CD4-positive, alpha-beta T cell (primary cell): Measurements from ENCODE around the gene RNF130. TPM values are rescaled to one million over a fixed set of nuclear protein-coding genes. Genes with fewer than 3 reads are reported as not detected.

Experiments
- ATAC-seq: fragments of 200-7000 bp; cut with Tn5 transposase; one replicate; pipeline ENCODE4 v1.10.0; 2022; ENCODE audit warnings: mild to moderate bottlenecking; ENCODE audit not compliant: poor library complexity
- CTCF ChIA-PET: fragments of 350-600 bp; sonication (Branson Sonifier 250); formaldehyde crosslinking; loops from one replicate; lab custom pipeline; 2021; ENCODE audit warnings: antibody characterized with exemption, inconsistent platforms; lab: Charles Lee
- POLR2A ChIA-PET: fragments of 350-600 bp; sonication (Branson Sonifier 250); formaldehyde crosslinking; loops from one replicate; lab custom pipeline; 2021; ENCODE audit warnings: antibody characterized with exemption, inconsistent platforms; lab: Charles Lee
- DNase-seq, 14 experiments: peaks; one replicate each; pipeline ENCODE4 v3.0.0-alpha.2; 2013 to 2020; ENCODE audit warnings: mixed read lengths in 2 of 14
- H3K27ac ChIP-seq, 2 donors: one replicate each; pipeline versions ENCODE4 v1.5.1 to v1.7.0; 2013; ENCODE audit warnings: low read length in 2 of 2, low read depth in 1 of 2, mild to moderate bottlenecking in 1 of 2
- H3K27me3 ChIP-seq, 2 experiments: 1 replicate in 1 of 2; 2 replicates in 1 of 2; pipeline versions ENCODE4 v1.6.1 to v1.7.0; 2013; ENCODE audit warnings: low read length in 2 of 2, control low read depth in 1 of 2, mild to moderate bottlenecking in 1 of 2, moderate library complexity in 1 of 2; ENCODE audit not compliant: insufficient read depth in 2 of 2, control insufficient read depth in 1 of 2
- H3K36me3 ChIP-seq: one replicate; pipeline ENCODE4 v1.6.1; 2013; ENCODE audit warnings: low read length, control low read depth; ENCODE audit not compliant: insufficient read depth
- H3K4me1 ChIP-seq: one replicate; pipeline ENCODE4 v1.6.1; 2013; ENCODE audit warnings: low read length, control low read depth; ENCODE audit not compliant: insufficient read depth
- H3K4me3 ChIP-seq: one replicate; pipeline ENCODE4 v1.5.1; 2013; ENCODE audit warnings: mild to moderate bottlenecking, low read length, moderate library complexity
- H3K9me3 ChIP-seq, 2 experiments: 1 replicate in 1 of 2; 2 replicates in 1 of 2; pipeline versions ENCODE4 v1.6.1 to v1.7.0; 2013; ENCODE audit warnings: low read length in 2 of 2, mild to moderate bottlenecking in 2 of 2, control low read depth in 1 of 2, moderate library complexity in 1 of 2; ENCODE audit not compliant: control insufficient read depth in 1 of 2, insufficient read depth in 1 of 2
- H3K27ac Mint-ChIP-seq: one replicate; pipeline ENCODE4 v1.8.0; 2020; ENCODE audit warnings: mixed read lengths
- H3K27me3 Mint-ChIP-seq: one replicate; pipeline ENCODE4 v1.8.0; 2021; ENCODE audit warnings: mixed read lengths
- H3K36me3 Mint-ChIP-seq: one replicate; pipeline ENCODE4 v1.8.0; 2021; ENCODE audit warnings: low read depth, mixed read lengths
- H3K4me1 Mint-ChIP-seq: one replicate; pipeline ENCODE4 v1.8.0; 2021; ENCODE audit warnings: low read depth, mixed read lengths
- H3K4me3 Mint-ChIP-seq: one replicate; pipeline ENCODE4 v1.8.0; 2020; ENCODE audit warnings: mild to moderate bottlenecking, mixed read lengths
- H3K9me3 Mint-ChIP-seq: one replicate; pipeline ENCODE4 v1.8.0; 2020; ENCODE audit warnings: mixed read lengths
- intact Hi-C, 2 experiments: fragments of 100-400 bp; cut with DNase I in 1 of 2; cut with micrococcal nuclease in 1 of 2; formaldehyde crosslinking; loops; one replicate each; pipeline versions ENCODE4 v1.15.1 to v1.9.0; 2023 to 2025; cut with DNase I, micrococcal nuclease
- total RNA-seq, 174 experiments: library from RNA in 2 of 174; stranded (reverse) in 2 of 174; gene quantifications; one replicate each; pipeline ENCODE4 v1.2.3 and lab custom pipeline; 2021 to 2026
- TF ChIP-seq, protein P1 (sequence below): fragments of 200-600 bp; IDR thresholded peaks from one replicate; pipeline ENCODE4 v1.8.0; 2022; ENCODE audit warnings: antibody characterized with exemption, mild to moderate bottlenecking

The RNF130 gene
- total RNA-seq, 2 experiments from 2014 or later = 18.2 to 19.1 TPM

GRCh38 chr5:180006141-180006540 is 65.4 kb downstream of the RNF130 start:
- H3K27me3 Mint-ChIP-seq = no peaks in the 10 kb centered on the region
- no peaks in the 10 kb centered on the region for H3K9me3 Mint-ChIP-seq
- TF ChIP-seq, protein P1, sequence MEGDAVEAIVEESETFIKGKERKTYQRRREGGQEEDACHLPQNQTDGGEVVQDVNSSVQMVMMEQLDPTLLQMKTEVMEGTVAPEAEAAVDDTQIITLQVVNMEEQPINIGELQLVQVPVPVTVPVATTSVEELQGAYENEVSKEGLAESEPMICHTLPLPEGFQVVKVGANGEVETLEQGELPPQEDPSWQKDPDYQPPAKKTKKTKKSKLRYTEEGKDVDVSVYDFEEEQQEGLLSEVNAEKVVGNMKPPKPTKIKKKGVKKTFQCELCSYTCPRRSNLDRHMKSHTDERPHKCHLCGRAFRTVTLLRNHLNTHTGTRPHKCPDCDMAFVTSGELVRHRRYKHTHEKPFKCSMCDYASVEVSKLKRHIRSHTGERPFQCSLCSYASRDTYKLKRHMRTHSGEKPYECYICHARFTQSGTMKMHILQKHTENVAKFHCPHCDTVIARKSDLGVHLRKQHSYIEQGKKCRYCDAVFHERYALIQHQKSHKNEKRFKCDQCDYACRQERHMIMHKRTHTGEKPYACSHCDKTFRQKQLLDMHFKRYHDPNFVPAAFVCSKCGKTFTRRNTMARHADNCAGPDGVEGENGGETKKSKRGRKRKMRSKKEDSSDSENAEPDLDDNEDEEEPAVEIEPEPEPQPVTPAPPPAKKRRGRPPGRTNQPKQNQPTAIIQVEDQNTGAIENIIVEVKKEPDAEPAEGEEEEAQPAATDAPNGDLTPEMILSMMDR = no peak
- Histone ChIP-seq H3K9me3 (no peaks in the 10 kb centered on the region), H3K4me1 (no peaks in the 10 kb centered on the region), H3K36me3 (no peaks in the 10 kb centered on the region), H3K27me3 (no peaks in the 10 kb centered on the region), H3K27ac (no peak overlapping the region), H3K4me3 (no peak overlapping the region)
- ChIA-PET POLR2A (no interaction called here), CTCF (no interaction called here)
- H3K4me3 Mint-ChIP-seq = no peak overlapping the region
- H3K36me3 Mint-ChIP-seq = peaks cover 28% of the 10 kb centered on the region
- intact Hi-C loops = no loop called here
- DNase-seq (no peak), ATAC-seq (no peak)
- no peak overlapping the region for H3K27ac Mint-ChIP-seq
- no peaks in the 10 kb centered on the region for H3K4me1 Mint-ChIP-seq

DNA sequence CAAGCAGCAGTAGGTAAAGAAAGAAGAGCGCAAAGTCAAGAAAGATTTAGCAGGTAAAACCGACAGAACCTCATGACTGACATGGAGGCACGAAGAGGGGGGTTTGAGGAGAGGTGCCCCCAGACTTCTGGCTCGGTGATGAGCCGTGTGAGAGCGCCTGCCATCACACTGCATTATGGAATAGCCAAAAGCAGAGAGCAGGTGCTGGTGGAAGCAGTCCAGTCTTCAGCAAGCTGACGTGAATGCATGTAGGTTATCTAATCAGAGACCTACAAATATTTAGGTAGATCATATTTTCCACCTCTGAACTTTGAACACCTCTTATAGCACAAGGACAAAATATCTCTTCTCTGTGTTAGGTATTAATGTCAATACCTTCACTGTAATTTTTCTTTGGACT is 68.4 kb downstream of the RNF130 start:
- intact Hi-C loops = no loop called here
- no peak overlapping the region for H3K27ac ChIP-seq
- TF ChIP-seq, protein P1 = no peak
- H3K36me3 Mint-ChIP-seq = peaks cover 24% of the 10 kb centered on the region
- H3K4me1 ChIP-seq = no peaks in the 10 kb centered on the region
- no peaks in the 10 kb centered on the region for H3K27me3 ChIP-seq
- no peaks in the 10 kb centered on the region for H3K27me3 Mint-ChIP-seq
- peaks cover 2% of the 10 kb centered on the region for H3K9me3 Mint-ChIP-seq
- H3K4me3 ChIP-seq = no peak overlapping the region
- ATAC-seq (no peak), DNase-seq (no peak)
- no peak overlapping the region for H3K4me3 Mint-ChIP-seq
- no peaks in the 10 kb centered on the region for H3K36me3 ChIP-seq
- H3K4me1 Mint-ChIP-seq = no peaks in the 10 kb centered on the region
- POLR2A ChIA-PET = no interaction called here
- no peak overlapping the region for H3K27ac Mint-ChIP-seq
- CTCF ChIA-PET = no interaction called here
- no peaks in the 10 kb centered on the region for H3K9me3 ChIP-seq

DNA sequence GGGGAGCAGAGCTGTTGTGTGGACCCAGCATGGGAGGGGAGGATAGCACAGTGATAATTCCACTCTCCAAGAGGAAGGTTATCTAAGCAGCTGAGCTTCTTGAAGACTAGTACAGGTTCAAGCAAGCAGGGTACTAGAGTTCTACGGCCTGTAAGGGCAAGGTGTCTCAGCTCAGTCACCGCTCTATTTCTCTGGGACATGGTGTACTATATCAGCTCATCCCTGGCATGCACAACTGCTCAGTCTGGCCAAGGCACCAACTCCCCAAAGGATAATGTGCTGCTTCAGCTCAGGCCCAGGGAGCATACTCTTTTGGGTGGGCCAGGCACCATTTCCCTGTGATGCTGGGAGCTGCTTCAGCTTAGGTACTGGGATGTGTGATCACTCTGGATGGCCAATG is 69.8 kb downstream of the RNF130 start:
- DNase-seq (no peak), ATAC-seq (no peak)
- Histone ChIP-seq H3K4me3 (no peak overlapping the region), H3K4me1 (no peaks in the 10 kb centered on the region), H3K27ac (no peak overlapping the region), H3K9me3 (peaks cover 0 to 10% of the 10 kb centered on the region in 2 experiments), H3K27me3 (no peaks in the 10 kb centered on the region), H3K36me3 (no peaks in the 10 kb centered on the region)
- Mint-ChIP-seq H3K4me3 (no peak overlapping the region), H3K4me1 (no peaks in the 10 kb centered on the region), H3K27me3 (no peaks in the 10 kb centered on the region), H3K9me3 (peaks cover 2% of the 10 kb centered on the region), H3K36me3 (peaks cover 24% of the 10 kb centered on the region), H3K27ac (no peak overlapping the region)
- POLR2A ChIA-PET = no interaction called here
- intact Hi-C loops = no loop called here
- TF ChIP-seq, protein P1 = no peak
- CTCF ChIA-PET = no interaction called here
